Measurements from ENCODE around the gene SERPINA12. TPM values are rescaled to one million over a fixed set of nuclear protein-coding genes. Genes with fewer than 3 reads are reported as not detected.

SERPINA12 gene
- total and polyA plus RNA-seq, 8 donors: not detected

GRCh38 chr14:94494085-94494484 is 15.2 kb downstream of the SERPINA12 start:
- TF ChIP-seq CTCF (IDR thresholded peaks at IDR 0.05): no peak
- Histone ChIP-seq H3K9me3 (no peaks in the 10 kb centered on the region), H3K36me3 (no peaks in the 10 kb centered on the region), H3K4me3 (no peak overlapping the region), H3K27me3 (no peaks in the 10 kb centered on the region), H3K4me1 (no peaks in the 10 kb centered on the region), H3K27ac (no peak overlapping the region)
- DNase-seq (no peak), FAIRE-seq (no peak), ATAC-seq (no peak)
- 51 to 63% methylated on average over 4 of the region's 4 CpGs for WGBS, 2 donors
- intact Hi-C loops (cut with DNase I): no loop called here

- Histone ChIP-seq H3K36me3 (no peaks in the 10 kb centered on the region), H3K4me1 (no peaks in the 10 kb centered on the region), H3K27me3 (no peaks in the 10 kb centered on the region), H3K27ac (no peak overlapping the region), H3K9me3 (no peaks in the 10 kb centered on the region), H3K4me3 (no peak overlapping the region)
- no peak for ATAC-seq
- 55 to 63% methylated on average over 4 of the region's 4 CpGs for WGBS, 2 donors
- no peak for DNase-seq
- TF ChIP-seq CTCF (IDR thresholded peaks at IDR 0.05): no peak
- intact Hi-C loops (cut with DNase I): no loop called here
- no peak for FAIRE-seq
Observed at GRCh38 chr14:94491511-94491910, 17.8 kb downstream of the SERPINA12 start.

GRCh38 chr14:94489336-94489735 is 19.9 kb downstream of the SERPINA12 start:
- no peak overlapping the region for H3K4me3 ChIP-seq
- FAIRE-seq (no peak), ATAC-seq (no peak), DNase-seq (no peak)
- H3K9me3 ChIP-seq: no peaks in the 10 kb centered on the region
- H3K27me3 ChIP-seq: no peaks in the 10 kb centered on the region
- H3K4me1 ChIP-seq: peaks cover 0 to 3% (median 0%) of the 10 kb centered on the region in 3 donors
- intact Hi-C loops (cut with DNase I): no loop called here
- H3K36me3 ChIP-seq: no peaks in the 10 kb centered on the region
- TF ChIP-seq CTCF (IDR thresholded peaks at IDR 0.05): no peak
- WGBS, 2 donors: 61 to 70% methylated on average over 11 of the region's 11 CpGs
- H3K27ac ChIP-seq: no peak overlapping the region

- Histone ChIP-seq H3K4me3 (no peak overlapping the region), H3K9me3 (no peaks in the 10 kb centered on the region), H3K4me1 (peaks cover 0 to 3% (median 0%) of the 10 kb centered on the region in 3 donors), H3K27me3 (no peaks in the 10 kb centered on the region), H3K27ac (no peak overlapping the region), H3K36me3 (no peaks in the 10 kb centered on the region)
- TF ChIP-seq CTCF (IDR thresholded peaks at IDR 0.05): no peak
- intact Hi-C loops (cut with DNase I): no loop called here
- WGBS, 2 donors: 29% methylated on average over 5 of the region's 5 CpGs
- ATAC-seq: no peak
- FAIRE-seq: no peak
- DNase-seq: no peak
Observed at GRCh38 chr14:94486883-94487282, 22.4 kb downstream of the SERPINA12 start.

GRCh38 chr14:94485944-94486841 is 23.1 kb downstream of the SERPINA12 start:
- ATAC-seq: peak; percentile 89 to 95 (median 92)
- peak; percentile 34 to 88 (median 68) for DNase-seq
- H3K27me3 ChIP-seq: no peaks in the 10 kb centered on the region
- WGBS, 2 donors: 12 to 15% methylated on average over 26 of the region's 26 CpGs
- H3K36me3 ChIP-seq: no peaks in the 10 kb centered on the region
- peak; percentile 90 to 100 (median 99) for TF ChIP-seq CTCF (IDR thresholded peaks at IDR 0.05)
- H3K9me3 ChIP-seq: no peaks in the 10 kb centered on the region
- no peak for FAIRE-seq
- peaks cover 0 to 3% (median 0%) of the 10 kb centered on the region in 3 donors for H3K4me1 ChIP-seq
- peak overlapping the region in 1 of 4 donors; percentile 17 for H3K4me3 ChIP-seq
- intact Hi-C loops (cut with DNase I): no loop called here
- no peak overlapping the region for H3K27ac ChIP-seq

Measured in pancreas (tissue), 10 donors.